Ureter (tissue), 1 donor: ENCODE data around the gene SLC30A1. TPM values are rescaled to one million over a fixed set of nuclear protein-coding genes. Genes with fewer than 3 reads are reported as not detected.
A peak's percentile ranks its signal among the peaks of the same experiment; 100 is the strongest.
"Not testable (repeated sequence)": the region's sequence is repeated elsewhere in the genome, so short reads cannot be mapped to it uniquely, and the experiment has no call there.

ENCODE experiments used
- DNase-seq: peaks from one replicate; pipeline ENCODE4 v3.0.0-alpha.2; 2020; ENCODE audit warnings: low spot score
- total RNA-seq: library from RNA; stranded (reverse); gene quantifications from one replicate; pipeline ENCODE4 v1.2.4, GENCODE V29; 2023
- donor health status: DM: yes; HTN: yes; CAD: no.

Gene SLC30A1
- total RNA-seq, 1 donor from 2014 or later, result 28.9 TPM

DNA sequence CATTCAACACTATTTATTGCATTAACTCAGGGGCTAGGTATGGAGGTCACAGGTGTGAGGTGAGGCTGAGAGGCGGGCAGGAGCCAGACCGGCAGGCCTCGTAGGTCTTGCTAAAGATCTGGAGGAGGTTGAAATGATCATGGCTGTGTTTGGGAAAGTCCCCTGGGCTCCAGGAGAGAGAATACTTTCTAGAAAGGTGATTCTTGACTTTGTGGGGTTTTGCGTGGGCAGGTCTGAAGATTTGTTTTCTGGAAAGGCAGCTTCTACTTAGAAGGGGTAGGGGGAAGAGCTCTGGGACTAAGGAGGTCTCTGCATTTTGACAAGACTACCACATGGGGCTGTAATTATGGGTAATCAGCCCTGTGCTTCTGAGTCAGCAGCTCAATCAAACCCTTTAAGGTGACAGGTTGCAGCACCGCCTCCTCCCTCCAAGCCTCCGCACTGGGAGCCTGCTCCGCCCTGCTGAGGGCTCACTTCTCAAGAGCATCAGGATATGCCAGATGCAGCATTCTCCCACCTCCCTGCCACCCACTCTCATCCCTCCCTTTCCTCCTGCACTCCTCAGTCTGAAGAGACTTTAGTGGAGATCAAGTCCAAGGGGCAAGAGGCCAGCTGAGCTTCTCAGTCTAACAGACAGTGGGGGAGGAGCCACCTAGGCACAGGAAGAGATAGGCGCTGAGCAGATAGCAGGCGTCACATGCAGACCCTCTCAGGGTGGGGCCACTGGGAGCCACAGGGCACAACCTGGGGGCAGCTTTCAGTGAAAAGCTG is 30.5 kb downstream of the SLC30A1 start:
- DNase-seq, result no peak

DNA sequence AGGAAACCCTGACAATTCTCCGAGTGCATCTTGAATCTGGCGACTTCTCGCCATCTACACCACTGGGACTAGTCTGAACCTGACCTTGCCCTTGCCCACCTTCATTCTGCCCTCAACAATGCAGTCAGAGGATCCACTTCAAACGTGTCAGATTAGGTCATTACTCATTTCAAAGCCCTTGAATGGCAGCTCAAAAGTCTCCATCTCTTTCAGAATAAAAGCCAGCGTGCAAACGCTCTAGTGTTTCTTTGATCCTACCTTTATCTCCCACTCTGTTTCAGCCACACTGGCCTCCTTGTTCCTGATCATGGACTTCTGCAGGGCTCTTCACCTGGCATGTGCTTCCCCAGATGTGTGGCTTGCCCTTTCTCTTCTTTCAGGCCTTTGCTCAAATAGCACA is 31.3 kb downstream of the SLC30A1 start:
- DNase-seq, result no peak

- no peak for DNase-seq
Observed at GRCh38 chr1:211546543-211546942, 32.4 kb downstream of the SLC30A1 start.

- no peak for DNase-seq
Observed at GRCh38 chr1:211543025-211543424, 35.9 kb downstream of the SLC30A1 start.

DNA sequence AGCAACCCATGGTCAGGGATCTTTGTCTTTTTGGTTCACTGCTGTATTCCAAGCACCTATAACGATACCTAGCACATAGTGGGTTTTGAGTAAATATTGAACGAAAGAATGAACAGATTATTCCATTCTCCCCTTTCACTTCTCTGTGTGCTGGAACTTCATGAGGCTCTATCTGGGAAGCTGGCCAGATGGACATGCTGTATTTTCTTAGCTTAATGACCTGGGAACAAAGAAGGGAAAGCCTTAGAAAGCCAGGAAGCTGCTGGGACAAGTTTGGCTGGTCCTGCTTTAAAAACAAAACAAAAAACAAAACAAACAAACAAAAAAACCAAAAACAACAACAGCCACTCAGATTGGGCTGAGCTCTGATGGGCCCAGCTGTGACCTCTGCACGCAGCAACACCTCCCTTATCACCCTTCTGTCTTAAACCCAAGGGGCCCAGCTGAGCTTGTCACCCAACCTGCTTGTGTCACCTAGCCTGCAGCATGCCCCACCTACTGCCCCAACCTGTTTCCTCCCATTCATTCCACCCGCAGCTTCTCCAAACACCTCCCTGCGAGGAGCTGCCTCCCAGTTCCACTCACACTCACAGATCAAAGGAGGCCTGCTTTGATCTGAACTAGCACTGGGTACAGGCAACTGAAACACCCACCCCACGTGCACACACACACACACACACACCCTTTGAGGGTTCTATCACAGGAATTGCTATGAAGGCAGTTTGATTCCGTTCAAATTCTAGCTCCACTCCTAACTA is 37.1 kb downstream of the SLC30A1 start:
- peak; percentile 72 for DNase-seq

- DNase-seq, result no peak
Observed at GRCh38 chr1:211541278-211541677, 37.7 kb downstream of the SLC30A1 start.

GRCh38 chr1:211540824-211541223 is 38.1 kb downstream of the SLC30A1 start:
- not testable (repeated sequence) for DNase-seq

DNA sequence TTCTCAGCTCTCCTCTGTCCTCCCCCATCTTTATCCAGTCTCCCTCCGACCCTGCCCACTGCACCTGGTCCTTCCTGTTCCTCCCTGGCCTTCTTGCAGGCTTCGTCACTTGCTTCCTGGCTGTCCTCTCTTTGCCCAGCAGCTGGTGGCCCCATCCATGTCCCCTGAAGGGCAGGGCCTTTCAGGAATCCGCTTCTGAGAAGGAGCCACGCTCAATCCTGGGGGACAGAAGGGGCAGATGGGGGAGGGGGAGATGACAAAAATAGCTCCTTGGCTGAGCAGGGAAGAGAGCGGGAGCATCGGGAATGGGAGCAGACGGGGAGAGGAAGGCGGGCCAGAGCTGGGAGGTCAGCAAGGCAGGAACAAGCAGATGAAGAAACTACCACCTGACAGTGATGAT is 40.7 kb downstream of the SLC30A1 start:
- no peak for DNase-seq

DNA sequence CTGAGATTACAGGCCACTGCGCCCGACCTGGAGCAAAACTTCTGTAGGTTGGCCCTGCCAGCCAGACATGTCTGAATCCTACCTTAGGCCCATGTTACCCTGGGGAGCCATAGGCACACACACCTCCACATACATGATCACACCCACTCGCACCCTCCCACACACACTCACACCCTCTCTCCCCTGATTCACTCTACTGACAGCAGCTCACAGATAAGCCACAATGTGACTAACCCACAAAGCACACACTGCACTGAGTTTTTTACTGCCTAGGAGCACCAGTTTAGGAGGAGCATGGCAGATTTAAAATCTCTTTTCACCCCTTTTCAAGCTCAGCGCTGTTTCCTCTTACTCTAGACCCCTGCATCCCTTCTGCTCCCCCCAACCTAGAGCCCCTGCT is 41.7 kb downstream of the SLC30A1 start:
- DNase-seq, result no peak

- no peak for DNase-seq
Observed at GRCh38 chr1:211536606-211537005, 42.4 kb downstream of the SLC30A1 start.

DNA sequence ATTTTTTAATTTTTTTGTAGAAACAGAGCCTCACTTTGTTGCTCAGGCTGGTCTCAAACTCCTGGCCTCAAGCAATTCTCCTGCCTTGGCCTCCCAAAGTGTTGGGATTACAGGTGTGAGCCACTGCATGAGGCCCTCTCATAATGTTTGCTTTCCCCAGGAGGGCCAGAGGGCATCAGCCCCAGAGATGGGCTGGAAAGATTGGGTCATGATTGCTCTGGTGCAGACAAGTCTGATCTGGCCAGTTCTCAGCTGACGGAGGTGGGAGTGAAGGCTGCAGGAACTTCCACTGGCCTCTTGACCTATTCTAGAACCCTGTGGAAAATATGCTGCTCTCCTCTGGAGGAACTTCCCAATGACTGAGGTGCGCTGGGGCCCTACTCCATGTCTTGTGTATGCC is 43.6 kb downstream of the SLC30A1 start:
- DNase-seq, result no peak

GRCh38 chr1:211534545-211535291 is 44.2 kb downstream of the SLC30A1 start:
- no peak for DNase-seq

DNA sequence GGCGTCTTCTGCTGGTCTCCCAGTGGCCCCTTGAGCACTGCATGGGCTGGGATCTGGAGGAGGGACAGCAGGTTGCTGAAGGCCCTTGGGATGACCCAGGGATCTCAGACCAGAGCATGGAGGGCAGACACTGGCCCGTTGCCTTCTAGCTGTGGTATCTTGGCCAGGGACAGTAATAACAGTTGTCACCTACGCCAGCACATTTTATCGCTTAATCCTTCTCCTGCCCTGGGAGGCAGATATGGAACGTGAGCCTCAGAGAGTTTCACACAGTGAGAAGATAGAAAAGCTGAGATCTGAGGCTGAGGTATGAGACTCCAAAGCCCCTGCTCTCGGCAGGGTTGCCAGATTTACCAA is 46.9 kb downstream of the SLC30A1 start:
- no peak for DNase-seq

DNA sequence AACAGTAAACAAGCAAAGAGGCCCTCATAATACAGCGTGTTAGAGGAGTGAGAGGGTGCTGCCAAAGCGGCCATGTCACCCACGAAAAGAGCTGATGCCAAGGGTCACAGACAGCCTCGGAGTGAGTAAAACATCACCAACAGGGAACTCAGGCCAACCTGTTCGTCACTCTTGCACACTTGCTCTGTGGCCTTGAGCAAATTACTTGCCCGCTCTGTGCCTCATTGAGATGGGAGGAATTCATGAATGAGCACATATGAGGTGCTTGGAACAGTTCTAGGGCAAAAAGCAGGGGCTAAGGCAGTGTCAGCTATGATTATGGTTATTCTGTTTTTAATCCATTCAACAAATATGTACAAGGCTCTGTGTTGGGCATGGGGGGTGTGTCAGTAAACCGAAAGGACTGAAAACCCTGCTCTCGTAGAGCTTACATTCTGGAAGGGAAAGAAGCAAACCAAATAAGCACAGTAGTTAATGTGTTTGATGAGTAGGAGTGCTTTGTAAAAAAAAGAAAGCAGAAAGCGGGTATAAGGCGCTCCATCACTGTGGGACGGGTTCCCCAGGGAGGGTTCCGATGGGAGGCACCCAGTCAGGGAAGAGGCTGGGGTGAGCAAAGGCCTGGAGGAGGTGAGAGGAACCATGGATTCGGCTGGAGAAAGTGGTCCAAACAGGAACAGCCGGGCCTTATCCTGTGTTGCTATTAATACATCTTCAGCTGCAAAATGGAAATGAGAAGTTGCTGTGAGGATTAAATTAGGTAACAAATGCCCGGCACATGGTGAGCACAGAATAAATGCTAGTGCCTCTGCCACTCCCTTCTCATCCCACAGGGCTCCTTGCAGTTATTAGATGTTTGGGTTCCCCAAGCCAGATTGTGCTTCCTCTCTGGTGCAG is 47.5 kb downstream of the SLC30A1 start:
- no peak for DNase-seq

- no peak for DNase-seq
Observed at GRCh38 chr1:211530102-211530501, 48.9 kb downstream of the SLC30A1 start.

- DNase-seq, result no peak
Observed at GRCh38 chr1:211529453-211529852, 49.5 kb downstream of the SLC30A1 start.

GRCh38 chr1:211529011-211529410 is 50.0 kb downstream of the SLC30A1 start:
- no peak for DNase-seq

DNA sequence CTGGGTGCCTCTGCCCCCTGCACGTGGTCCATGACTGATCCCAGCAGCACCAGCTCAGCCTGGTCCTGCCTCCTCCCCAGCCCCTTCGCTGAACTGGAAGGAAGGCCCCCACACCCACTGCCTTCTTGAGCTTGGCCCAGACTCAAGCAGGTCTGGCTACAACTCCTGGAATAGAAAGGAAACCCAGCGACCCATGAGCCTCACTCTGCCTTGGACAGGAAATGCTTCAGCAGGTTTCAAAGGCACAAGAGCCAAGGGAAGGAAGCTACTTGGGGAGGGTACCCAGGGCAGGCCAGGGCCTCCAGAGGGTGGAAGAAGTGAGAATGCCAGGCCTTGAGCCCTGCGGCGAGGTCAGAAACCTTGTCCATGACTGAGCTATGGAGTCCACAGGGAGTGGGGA is 51.1 kb downstream of the SLC30A1 start:
- no peak for DNase-seq

DNA sequence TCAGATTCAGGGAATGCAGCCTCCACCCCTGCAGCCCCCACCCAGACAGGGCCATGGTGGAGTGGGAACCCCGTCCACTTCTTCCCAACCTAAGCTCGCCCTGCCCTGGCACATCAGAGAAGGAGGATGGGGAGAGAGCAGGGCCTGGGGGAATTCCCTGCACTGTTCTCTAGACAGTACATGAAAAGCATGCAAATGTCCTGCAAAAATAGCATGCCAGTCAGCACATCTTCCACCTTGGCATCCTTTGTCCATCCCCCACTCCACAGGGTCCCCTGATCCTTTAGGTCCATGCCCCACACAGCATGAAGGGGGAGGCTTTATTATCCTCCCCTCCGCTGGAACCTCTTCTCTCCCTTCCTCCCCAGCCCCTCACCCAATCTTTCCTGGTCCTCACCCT is 52.0 kb downstream of the SLC30A1 start:
- no peak for DNase-seq

DNA sequence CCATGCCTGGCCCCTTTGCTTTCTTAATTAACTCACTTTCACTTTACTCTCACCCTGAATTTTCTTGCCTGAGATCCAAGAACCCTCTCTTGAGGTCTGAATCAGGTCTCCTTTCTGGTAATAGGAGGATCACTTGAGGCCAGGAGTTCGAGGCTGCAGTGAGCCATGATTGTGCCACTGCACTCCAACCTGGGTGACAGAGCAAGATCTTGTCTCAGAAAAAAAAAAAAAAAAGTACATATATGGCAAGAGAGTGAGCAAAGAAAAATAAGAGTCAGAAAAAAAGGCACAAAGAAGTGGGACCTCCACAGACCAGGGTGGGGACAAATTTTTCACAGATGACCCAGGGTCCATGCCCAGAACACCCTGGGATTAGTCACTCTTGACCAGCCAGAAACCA is 52.9 kb downstream of the SLC30A1 start:
- DNase-seq, result no peak

DNA sequence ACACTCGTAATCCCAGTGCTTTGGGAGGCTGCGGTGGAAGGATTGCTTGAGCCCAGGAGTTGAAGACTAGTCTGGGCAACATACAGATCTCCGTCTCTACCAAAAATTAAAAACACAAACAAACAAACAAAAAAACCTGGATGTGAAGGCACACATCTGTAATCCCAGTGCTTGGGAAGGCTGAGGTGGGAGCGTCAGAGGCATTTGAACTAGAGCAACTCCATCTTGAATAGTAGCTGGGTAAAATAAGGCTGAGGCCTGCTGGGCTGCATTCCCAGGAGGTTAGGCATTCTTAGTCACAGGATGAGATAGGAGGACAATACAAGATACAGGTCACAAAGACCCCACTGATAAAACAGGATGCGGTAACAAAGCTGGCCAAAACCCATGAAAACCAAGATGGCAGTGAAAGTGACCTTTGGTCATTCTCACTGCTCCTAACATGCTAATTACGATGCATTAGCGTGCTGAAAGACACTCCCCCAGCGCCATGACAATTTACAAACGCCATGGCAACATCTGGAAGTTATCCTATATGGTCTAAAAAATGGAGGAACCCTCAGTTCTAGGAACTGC is 53.8 kb downstream of the SLC30A1 start:
- no peak for DNase-seq
